Activated T-helper 1 cell treated with anti-CD3 and anti-CD28 coated beads, Interleukin-12 subunit alpha, Interleukin-12 subunit beta, Interleukin-2, Interleukin-4 antibody, amounts not matched to agents 30 ng/mL and 10 ng/mL and 1 ng/mL, durations not matched to agents 14 hours and 24 hours and 36 hours (primary cell): ENCODE results near the gene CCSER1. TPM values are rescaled to one million over a fixed set of nuclear protein-coding genes. Genes with fewer than 3 reads are reported as not detected.
"Not testable (repeated sequence)": the region's sequence is repeated elsewhere in the genome, so short reads cannot be mapped to it uniquely, and the experiment has no call there.

Experiments
- DNase-seq: peaks from one replicate; pipeline ENCODE4 v3.0.0; 2021; ENCODE audit warnings: low spot score
- H3K27ac Mint-ChIP-seq: one replicate; pipeline ENCODE4 v1.8.0; 2021; ENCODE audit warnings: mild to moderate bottlenecking, mixed read lengths
- H3K27me3 Mint-ChIP-seq: one replicate; pipeline ENCODE4 v1.8.0; 2022; ENCODE audit warnings: mild to moderate bottlenecking, moderate library complexity, mixed read lengths; ENCODE audit not compliant: insufficient read depth
- H3K36me3 Mint-ChIP-seq: one replicate; pipeline ENCODE4 v1.8.0; 2021; ENCODE audit warnings: low read depth, mixed read lengths
- H3K4me1 Mint-ChIP-seq: one replicate; pipeline ENCODE4 v1.8.0; 2021; ENCODE audit warnings: low read depth, mixed read lengths
- H3K4me3 Mint-ChIP-seq: one replicate; pipeline ENCODE4 v1.8.0; 2021; ENCODE audit warnings: mild to moderate bottlenecking, moderate library complexity, mixed read lengths
- H3K9me3 Mint-ChIP-seq: one replicate; pipeline ENCODE4 v1.8.0; 2021; ENCODE audit warnings: mixed read lengths
- intact Hi-C: fragments of 100-400 bp; cut with micrococcal nuclease; formaldehyde crosslinking; loops from one replicate; pipeline ENCODE4 v1.15.1; 2024
- total RNA-seq: library from RNA; stranded (reverse); gene quantifications from 2 replicates; pipeline ENCODE4 v1.2.3, GENCODE V29; 2022

The CCSER1 gene
- total RNA-seq, 1 donor from 2014 or later, result not detected

- intact Hi-C loops, result no loop called here
- Mint-ChIP-seq H3K4me3 (no peak overlapping the region), H3K27me3 (no peaks in the 10 kb centered on the region), H3K36me3 (peaks cover 1% of the 10 kb centered on the region), H3K9me3 (peaks cover 29% of the 10 kb centered on the region), H3K27ac (no peak overlapping the region), H3K4me1 (no peaks in the 10 kb centered on the region)
- DNase-seq, result no peak
Observed at GRCh38 chr4:91436556-91436955, 1309.4 kb downstream of the CCSER1 start.

- Mint-ChIP-seq H3K27me3 (no peaks in the 10 kb centered on the region), H3K9me3 (peaks cover 10% of the 10 kb centered on the region), H3K4me1 (no peaks in the 10 kb centered on the region), H3K4me3 (no peak overlapping the region), H3K27ac (no peak overlapping the region), H3K36me3 (no peaks in the 10 kb centered on the region)
- intact Hi-C loops, result no loop called here
- no peak for DNase-seq
Observed at GRCh38 chr4:91447168-91447567, 1320.0 kb downstream of the CCSER1 start.

- Mint-ChIP-seq H3K36me3 (no peaks in the 10 kb centered on the region), H3K9me3 (peaks cover 10% of the 10 kb centered on the region), H3K27me3 (no peaks in the 10 kb centered on the region), H3K27ac (no peak overlapping the region), H3K4me3 (no peak overlapping the region), H3K4me1 (no peaks in the 10 kb centered on the region)
- DNase-seq, result no peak
- intact Hi-C loops, result no loop called here
Observed at GRCh38 chr4:91448668-91449330, 1321.6 kb downstream of the CCSER1 start.

GRCh38 chr4:91454111-91454510 lies 1326.9 kb downstream of the CCSER1 start:
- intact Hi-C loops, result no loop called here
- no peak for DNase-seq
- Mint-ChIP-seq H3K27me3 (no peaks in the 10 kb centered on the region), H3K4me1 (no peaks in the 10 kb centered on the region), H3K27ac (no peak overlapping the region), H3K9me3 (peaks cover 3% of the 10 kb centered on the region), H3K36me3 (no peaks in the 10 kb centered on the region), H3K4me3 (no peak overlapping the region)

GRCh38 chr4:91462566-91462965 lies 1335.4 kb downstream of the CCSER1 start:
- H3K4me1 Mint-ChIP-seq, intact Hi-C loops: not testable (repeated sequence)

GRCh38 chr4:91470671-91471070 lies 1343.5 kb downstream of the CCSER1 start:
- Mint-ChIP-seq H3K9me3 (peaks cover 5% of the 10 kb centered on the region), H3K4me3 (no peak overlapping the region), H3K27ac (no peak overlapping the region), H3K36me3 (no peaks in the 10 kb centered on the region), H3K4me1 (no peaks in the 10 kb centered on the region), H3K27me3 (no peaks in the 10 kb centered on the region)
- DNase-seq, result no peak
- intact Hi-C loops, result no loop called here

More at GRCh38 chr4:91462566-91462965, 1335.4 kb downstream of the CCSER1 start:
- not testable (repeated sequence) for H3K36me3 Mint-ChIP-seq, H3K9me3 Mint-ChIP-seq, H3K4me3 Mint-ChIP-seq, DNase-seq, H3K27ac Mint-ChIP-seq, H3K27me3 Mint-ChIP-seq

GRCh38 chr4:91471280-91471679 lies 1344.1 kb downstream of the CCSER1 start:
- intact Hi-C loops, result no loop called here
- Mint-ChIP-seq H3K4me3 (no peak overlapping the region), H3K27me3 (no peaks in the 10 kb centered on the region), H3K27ac (no peak overlapping the region), H3K9me3 (peaks cover 5% of the 10 kb centered on the region), H3K4me1 (no peaks in the 10 kb centered on the region), H3K36me3 (no peaks in the 10 kb centered on the region)
- DNase-seq, result no peak

GRCh38 chr4:91472046-91472445 lies 1344.9 kb downstream of the CCSER1 start:
- Mint-ChIP-seq H3K4me3 (no peak overlapping the region), H3K4me1 (no peaks in the 10 kb centered on the region), H3K27me3 (no peaks in the 10 kb centered on the region), H3K9me3 (peaks cover 5% of the 10 kb centered on the region), H3K36me3 (no peaks in the 10 kb centered on the region), H3K27ac (no peak overlapping the region)
- intact Hi-C loops, result no loop called here
- DNase-seq, result no peak

GRCh38 chr4:91485415-91485814 lies 1358.2 kb downstream of the CCSER1 start:
- H3K4me3 Mint-ChIP-seq, result no peak overlapping the region
- no peak overlapping the region for H3K27ac Mint-ChIP-seq
- H3K4me1 Mint-ChIP-seq, result no peaks in the 10 kb centered on the region
- H3K27me3 Mint-ChIP-seq, result no peaks in the 10 kb centered on the region
- no peak for DNase-seq
- intact Hi-C loops, result no loop called here
- H3K36me3 Mint-ChIP-seq, result no peaks in the 10 kb centered on the region
- peaks cover 11% of the 10 kb centered on the region for H3K9me3 Mint-ChIP-seq

- DNase-seq, result no peak
- H3K36me3 Mint-ChIP-seq, result no peaks in the 10 kb centered on the region
- H3K9me3 Mint-ChIP-seq, result no peaks in the 10 kb centered on the region
- H3K27me3 Mint-ChIP-seq, result no peaks in the 10 kb centered on the region
- no peak overlapping the region for H3K27ac Mint-ChIP-seq
- no peak overlapping the region for H3K4me3 Mint-ChIP-seq
- intact Hi-C loops, result no loop called here
- no peaks in the 10 kb centered on the region for H3K4me1 Mint-ChIP-seq
Observed at GRCh38 chr4:91488946-91489345, 1361.8 kb downstream of the CCSER1 start.

GRCh38 chr4:91497892-91498291 lies 1370.7 kb downstream of the CCSER1 start:
- no peaks in the 10 kb centered on the region for H3K36me3 Mint-ChIP-seq
- H3K27ac Mint-ChIP-seq, result no peak overlapping the region
- no peaks in the 10 kb centered on the region for H3K27me3 Mint-ChIP-seq
- H3K9me3 Mint-ChIP-seq, result peaks cover 4% of the 10 kb centered on the region
- no peak for DNase-seq
- no peaks in the 10 kb centered on the region for H3K4me1 Mint-ChIP-seq
- H3K4me3 Mint-ChIP-seq, result no peak overlapping the region
- intact Hi-C loops, result no loop called here

GRCh38 chr4:91502365-91502764 lies 1375.2 kb downstream of the CCSER1 start:
- H3K36me3 Mint-ChIP-seq, result no peaks in the 10 kb centered on the region
- H3K4me3 Mint-ChIP-seq, result no peak overlapping the region
- H3K27ac Mint-ChIP-seq, result no peak overlapping the region
- no peak for DNase-seq
- no peaks in the 10 kb centered on the region for H3K4me1 Mint-ChIP-seq
- H3K27me3 Mint-ChIP-seq, result no peaks in the 10 kb centered on the region
- intact Hi-C loops, result no loop called here
- peaks cover 8% of the 10 kb centered on the region for H3K9me3 Mint-ChIP-seq

GRCh38 chr4:91513326-91513725 lies 1386.1 kb downstream of the CCSER1 start:
- Mint-ChIP-seq H3K36me3 (no peaks in the 10 kb centered on the region), H3K4me3 (no peak overlapping the region), H3K27ac (no peak overlapping the region), H3K27me3 (no peaks in the 10 kb centered on the region), H3K4me1 (no peaks in the 10 kb centered on the region), H3K9me3 (peaks cover 31% of the 10 kb centered on the region)
- no peak for DNase-seq
- intact Hi-C loops, result no loop called here

GRCh38 chr4:91519155-91519554 lies 1392.0 kb downstream of the CCSER1 start:
- no peak for DNase-seq
- H3K4me1 Mint-ChIP-seq, result no peaks in the 10 kb centered on the region
- no peak overlapping the region for H3K4me3 Mint-ChIP-seq
- no peaks in the 10 kb centered on the region for H3K27me3 Mint-ChIP-seq
- intact Hi-C loops, result no loop called here
- no peaks in the 10 kb centered on the region for H3K36me3 Mint-ChIP-seq
- peaks cover 31% of the 10 kb centered on the region for H3K9me3 Mint-ChIP-seq
- H3K27ac Mint-ChIP-seq, result no peak overlapping the region
